Panc1 (cell line): ENCODE results near the gene OGFOD3. TPM values are rescaled to one million over a fixed set of nuclear protein-coding genes. Genes with fewer than 3 reads are reported as not detected.

Experiments
- ATAC-seq: fragments of 200-7000 bp; cut with Tn5 transposase; 2 replicates; pipeline ENCODE4 v1.9.1; 2020; ENCODE audit warnings: mild to moderate bottlenecking, moderate library complexity
- BruUV-seq: library from RNA; stranded (reverse); fragments of 400-500 nt; replicated peaks from 2 replicates; lab custom pipeline; 2021; lab: Mats Ljungman, UMichigan
- CTCF ChIA-PET: fragments of 300-600 bp; sonication (Branson Sonifier 250); formaldehyde crosslinking; loops from one replicate; lab custom pipeline; 2022; ENCODE audit warnings: antibody characterized with exemption; lab: Charles Lee
- POLR2A ChIA-PET: fragments of 300-600 bp; sonication (Branson Sonifier 250); formaldehyde crosslinking; loops from one replicate; lab custom pipeline; 2022; ENCODE audit warnings: antibody characterized with exemption; lab: Charles Lee
- DNase-seq: peaks from one replicate; pipeline ENCODE4 v3.0.0-alpha.2; 2010; ENCODE audit warnings: low read depth, low spot score
- H3K27ac ChIP-seq: 2 replicates; pipeline ENCODE4 v1.5.1; 2011; ENCODE audit warnings: mild to moderate bottlenecking, low read length, inconsistent platforms
- H3K27me3 ChIP-seq: fragments of 200-500 bp; sonication (Bioruptor generic); 2 replicates; pipeline ENCODE4 v1.6.0; 2014; ENCODE audit warnings: low read length, inconsistent platforms; ENCODE audit not compliant: control insufficient read depth, insufficient read depth
- H3K36me3 ChIP-seq: fragments of 200-500 bp; sonication (Bioruptor generic); 2 replicates; pipeline ENCODE4 v1.5.1; 2014; ENCODE audit warnings: inconsistent platforms, mild to moderate bottlenecking, low read length, moderate library complexity; ENCODE audit not compliant: control insufficient read depth, insufficient read depth
- H3K4me1 ChIP-seq: 2 replicates; pipeline ENCODE4 v1.5.1; 2011; ENCODE audit warnings: inconsistent platforms, mild to moderate bottlenecking, low read length, moderate library complexity; ENCODE audit not compliant: control insufficient read depth, insufficient read depth
- H3K4me3 ChIP-seq, 2 experiments: 2 replicates each; pipeline ENCODE4 v1.5.1; 2011 to 2012; ENCODE audit warnings: low read depth in 2 of 2, low read length in 2 of 2, mild to moderate bottlenecking in 2 of 2, inconsistent platforms in 1 of 2, moderate library complexity in 1 of 2
- H3K9me3 ChIP-seq: fragments of 200-500 bp; sonication (Bioruptor generic); 2 replicates; pipeline ENCODE4 v1.5.1; 2014; ENCODE audit warnings: low read depth, mild to moderate bottlenecking, inconsistent platforms, low read length, moderate library complexity; ENCODE audit not compliant: control insufficient read depth, insufficient read depth
- CTCF ChIP-seq: fragments of 450-650 bp; IDR thresholded peaks from 2 replicates; pipeline ENCODE4 v1.5.1; 2017; ENCODE audit warnings: mild to moderate bottlenecking
- POLR2AphosphoS5 ChIP-seq: IDR thresholded peaks from 2 replicates; pipeline ENCODE4 v1.6.1; 2012; ENCODE audit warnings: mild to moderate bottlenecking, low read depth, low read length, moderate library complexity
- REST ChIP-seq, 2 experiments: IDR thresholded peaks; 2 replicates each; pipeline ENCODE4 v1.6.1; 2011 to 2012; ENCODE audit warnings: low read depth in 2 of 2, control low read depth in 1 of 2, low read length in 1 of 2, mild to moderate bottlenecking in 1 of 2, moderate library complexity in 1 of 2; ENCODE audit not compliant: insufficient read depth in 1 of 2
- SIN3A ChIP-seq: IDR thresholded peaks from 2 replicates; pipeline ENCODE4 v1.6.1; 2012; ENCODE audit warnings: low read depth, mild to moderate bottlenecking, low read length, moderate library complexity, borderline replicate concordance; ENCODE audit not compliant: insufficient read depth
- TCF7L2 ChIP-seq: IDR thresholded peaks from 2 replicates; pipeline ENCODE4 v1.6.1; 2011; ENCODE audit warnings: mild to moderate bottlenecking, low read depth, low read length, inconsistent platforms
- in situ Hi-C: cut with HindIII; loops from 2 replicates; pipeline ENCODE4 v1.10.0; 2016; ENCODE audit warnings: low sequenced_read_pairs, low pct_unique_long_range_greater_than_20kb
- intact Hi-C: fragments of 100-400 bp; cut with micrococcal nuclease; formaldehyde crosslinking; loops from one replicate; pipeline ENCODE4 v1.10.0; 2022; ENCODE audit not compliant: unreplicated experiment
- total RNA-seq: library from RNA; stranded (reverse); gene quantifications from one replicate; pipeline ENCODE4 v1.2.1, GENCODE V29; 2021; ENCODE audit not compliant: unreplicated experiment

The OGFOD3 gene
- total RNA-seq, 1 experiment from 2014 or later: 53.9 TPM

- H3K27ac ChIP-seq: no peak overlapping the region
- no peak for DNase-seq
- no peak overlapping the region for H3K4me3 ChIP-seq
- no peak for ATAC-seq
- ChIA-PET CTCF (no interaction called here), POLR2A (no interaction called here)
- H3K4me1 ChIP-seq: peaks cover 3% of the 10 kb centered on the region; the same call in 1 of the 2 replicates
- intact Hi-C loops (no loop called here), in situ Hi-C loops (no loop called here)
- H3K9me3 ChIP-seq: no peaks in the 10 kb centered on the region
- no peaks in the 10 kb centered on the region for H3K27me3 ChIP-seq
- TF ChIP-seq REST (IDR thresholded peaks at IDR 0.05; ENCODE audit: insufficient read depth in 1 of 2, low read depth in 2 of 2, low read length in 1 of 2) (no peak), TCF7L2 (no peak), POLR2AphosphoS5 (no peak), SIN3A (no peak), CTCF (no peak)
- peaks cover 4% of the 10 kb centered on the region for H3K36me3 ChIP-seq
- no TSS peak for BruUV-seq
Measured at GRCh38 chr17:82464567-82464929, 46.2 kb upstream of the OGFOD3 start.

GRCh38 chr17:82463925-82464566, 45.7 kb upstream of the OGFOD3 start:
- Histone ChIP-seq H3K4me3 (no peak overlapping the region), H3K9me3 (no peaks in the 10 kb centered on the region), H3K27ac (no peak overlapping the region), H3K4me1 (peaks cover 6% of the 10 kb centered on the region; the same call in 1 of the 2 replicates), H3K36me3 (peaks cover 4% of the 10 kb centered on the region), H3K27me3 (no peaks in the 10 kb centered on the region)
- DNase-seq (no peak), ATAC-seq (no peak)
- intact Hi-C loops: no loop called here
- in situ Hi-C loops: no loop called here
- TF ChIP-seq REST (IDR thresholded peaks at IDR 0.05; ENCODE audit: insufficient read depth in 1 of 2, low read depth in 2 of 2, low read length in 1 of 2): no peak
- ChIA-PET CTCF (no interaction called here), POLR2A (interaction anchor here (0.6 kb wide), 1 partner anchor 1641 kb away, joined by 12 read pairs; no protein-coding TSS in a partner anchor)
- no TSS peak for BruUV-seq
